ENCODE measurements around the gene CNBD2.
"Not testable (repeated sequence)": the region's sequence is repeated elsewhere in the genome, so short reads cannot be mapped to it uniquely, and the experiment has no call there.

GRCh38 chr20:35952080-35952479 is 16.3 kb upstream of the CNBD2 start:
- TF ChIP-seq GLIS1 (tag by site-specific recombination; IDR thresholded peaks at IDR 0.05); CTCF (tag by site-specific recombination; IDR thresholded peaks at IDR 0.05); ZNF510 (tag by site-specific recombination; IDR thresholded peaks at IDR 0.05; ENCODE audit: insufficient replicate concordance); ZFP69B (tag by site-specific recombination; IDR thresholded peaks at IDR 0.05); ZNF184 (tag by site-specific recombination; IDR thresholded peaks at IDR 0.05); KLF9 (tag by site-specific recombination; IDR thresholded peaks at IDR 0.05; ENCODE audit: low read depth); ZNF629 (tag by site-specific recombination; IDR thresholded peaks at IDR 0.05); OVOL3 (tag by site-specific recombination; IDR thresholded peaks at IDR 0.05); ZNF138 (tag by site-specific recombination; IDR thresholded peaks at IDR 0.05; ENCODE audit: borderline replicate concordance): not testable (repeated sequence)
- TF ChIP-seq, protein P1, sequence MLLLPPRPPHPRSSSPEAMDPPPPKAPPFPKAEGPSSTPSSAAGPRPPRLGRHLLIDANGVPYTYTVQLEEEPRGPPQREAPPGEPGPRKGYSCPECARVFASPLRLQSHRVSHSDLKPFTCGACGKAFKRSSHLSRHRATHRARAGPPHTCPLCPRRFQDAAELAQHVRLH (tag by site-specific recombination; IDR thresholded peaks at IDR 0.05), result not testable (repeated sequence)
